IPS-20b (cell line): Measurements from ENCODE around the gene MTERF1.
A peak's percentile ranks its signal among the peaks of the same experiment; 100 is the strongest.

ENCODE experiments used
- H3K27ac ChIP-seq: one replicate; pipeline ENCODE4 v1.5.1; 2013; ENCODE audit warnings: low read length
- H3K27me3 ChIP-seq: 2 replicates; pipeline ENCODE4 v1.6.1; 2013; ENCODE audit warnings: mild to moderate bottlenecking, low read length, inconsistent platforms; ENCODE audit not compliant: insufficient read depth
- H3K36me3 ChIP-seq: 2 replicates; pipeline ENCODE4 v1.6.1; 2013; ENCODE audit warnings: low read depth, mild to moderate bottlenecking, inconsistent platforms, low read length, moderate library complexity; ENCODE audit not compliant: insufficient read depth
- H3K4me1 ChIP-seq: 2 replicates; pipeline ENCODE4 v1.6.1; 2013; ENCODE audit warnings: mild to moderate bottlenecking, control low read depth, inconsistent platforms, low read length, moderate library complexity; ENCODE audit not compliant: insufficient read depth
- H3K4me3 ChIP-seq: 2 replicates; pipeline ENCODE4 v1.5.1; 2013; ENCODE audit warnings: mild to moderate bottlenecking, low read length, inconsistent platforms
- H3K9ac ChIP-seq: 2 replicates; pipeline ENCODE4 v1.6.1; 2013; ENCODE audit warnings: low read depth, mild to moderate bottlenecking, inconsistent platforms, low read length, moderate library complexity
- H3K9me3 ChIP-seq: 2 replicates; pipeline ENCODE4 v1.6.1; 2013; ENCODE audit warnings: mild to moderate bottlenecking, low read depth, low read length, inconsistent platforms; ENCODE audit not compliant: insufficient read depth

MTERF1 gene, protein sequence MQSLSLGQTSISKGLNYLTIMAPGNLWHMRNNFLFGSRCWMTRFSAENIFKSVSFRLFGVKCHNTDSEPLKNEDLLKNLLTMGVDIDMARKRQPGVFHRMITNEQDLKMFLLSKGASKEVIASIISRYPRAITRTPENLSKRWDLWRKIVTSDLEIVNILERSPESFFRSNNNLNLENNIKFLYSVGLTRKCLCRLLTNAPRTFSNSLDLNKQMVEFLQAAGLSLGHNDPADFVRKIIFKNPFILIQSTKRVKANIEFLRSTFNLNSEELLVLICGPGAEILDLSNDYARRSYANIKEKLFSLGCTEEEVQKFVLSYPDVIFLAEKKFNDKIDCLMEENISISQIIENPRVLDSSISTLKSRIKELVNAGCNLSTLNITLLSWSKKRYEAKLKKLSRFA

DNA sequence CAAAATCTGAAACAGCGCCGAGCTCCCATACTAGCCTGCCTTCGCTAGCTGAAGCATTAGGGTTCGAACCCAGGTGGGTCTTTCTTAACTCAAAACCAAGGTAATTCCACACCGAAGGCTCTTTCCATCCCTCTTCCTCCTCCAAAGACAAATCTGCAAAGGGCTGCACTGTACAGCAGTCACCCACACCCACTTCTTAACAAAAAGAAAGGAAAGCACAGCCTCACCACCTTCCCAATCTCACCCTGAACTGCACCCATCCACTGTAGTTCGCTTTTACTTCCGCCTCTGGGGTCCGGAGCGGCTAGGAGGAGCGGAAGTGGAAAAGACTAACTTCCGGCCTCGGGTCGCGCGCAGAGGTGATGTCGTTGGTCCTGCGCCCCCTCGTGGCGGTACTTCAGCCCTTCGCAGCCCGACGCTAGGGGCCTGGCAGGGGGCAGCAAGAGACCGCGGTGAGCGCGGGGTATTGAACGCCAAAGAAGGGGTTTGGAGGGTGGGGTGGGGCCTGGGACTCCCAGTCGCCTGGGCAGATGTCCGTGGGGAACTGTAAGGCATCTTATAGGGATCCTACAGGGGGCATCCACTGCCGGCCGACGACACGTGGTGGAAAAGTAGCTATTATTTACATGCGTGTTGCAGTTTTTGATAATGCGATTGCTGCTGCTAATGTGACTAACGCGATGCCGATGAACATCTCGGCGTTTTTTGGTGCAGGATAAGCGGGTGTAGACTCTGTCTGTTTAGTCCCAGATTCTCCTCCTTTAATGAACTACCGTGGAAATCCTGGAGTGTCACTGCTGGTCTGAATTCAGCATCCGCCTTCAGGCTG lies at the start of gene MTERF1:
TSS of gene MTERF1 (minus strand) at position 290 of the 829 bp plus-strand sequence. CDS start 619 bp downstream, outside the sequence.
- Histone ChIP-seq H3K36me3 (peaks cover 14% of the 10 kb centered on the region), H3K4me1 (0 out of 2 replicates have a peak, but pooled peaks cover 5% of the 10 kb centered on the region), H3K4me3 (peak within 1 kb of the TSS; percentile 93), H3K9me3 (no peaks in the 10 kb centered on the region), H3K27me3 (no peaks in the 10 kb centered on the region), H3K9ac (peak within 1 kb of the TSS; percentile 91), H3K27ac (peak within 1 kb of the TSS; percentile 26)

DNA sequence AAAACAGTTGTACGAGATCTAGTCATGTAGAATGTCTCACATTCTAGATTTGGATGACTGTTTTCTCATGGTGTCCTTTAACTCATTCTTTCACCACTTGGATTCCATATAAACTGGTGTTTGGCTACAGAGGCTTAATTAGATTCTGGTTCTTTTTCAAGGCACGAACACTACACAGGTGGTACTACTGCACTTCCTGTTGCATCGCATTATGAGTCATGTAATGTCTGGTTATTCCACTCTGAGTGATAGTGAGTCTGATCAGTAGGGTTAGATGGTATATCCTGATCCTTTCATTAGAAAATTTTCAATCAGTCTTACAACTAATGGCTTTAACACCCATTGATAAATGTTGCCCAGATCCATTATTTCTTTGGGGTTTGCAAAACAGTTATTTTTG lies 49.0 kb upstream of the MTERF1 start:
- Histone ChIP-seq H3K27me3 (no peaks in the 10 kb centered on the region), H3K27ac (no peak overlapping the region), H3K36me3 (no peaks in the 10 kb centered on the region), H3K9ac (no peak overlapping the region), H3K4me1 (no peaks in the 10 kb centered on the region), H3K9me3 (no peaks in the 10 kb centered on the region), H3K4me3 (no peak overlapping the region)

DNA sequence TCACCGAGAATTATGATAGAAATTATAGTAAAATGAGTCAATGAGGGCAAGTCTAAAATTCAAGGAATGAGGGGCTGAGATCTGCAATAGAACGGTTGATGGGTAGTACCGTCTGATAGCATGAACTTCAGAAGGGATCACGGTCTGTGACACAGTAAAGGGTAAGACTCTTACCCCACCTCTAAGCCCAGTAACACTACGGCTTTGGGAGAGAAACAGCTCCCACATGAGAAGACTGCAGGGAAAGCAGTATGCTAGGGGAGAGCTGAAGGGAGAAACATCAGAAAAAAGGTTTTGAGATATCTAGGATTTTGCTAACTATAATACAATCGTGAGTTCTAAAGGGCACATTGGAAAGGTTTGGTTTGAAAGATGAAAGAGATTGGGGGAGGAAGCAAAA lies 47.4 kb upstream of the MTERF1 start:
- Histone ChIP-seq H3K9ac (no peak overlapping the region), H3K4me1 (no peaks in the 10 kb centered on the region), H3K36me3 (no peaks in the 10 kb centered on the region), H3K27me3 (no peaks in the 10 kb centered on the region), H3K27ac (no peak overlapping the region), H3K9me3 (no peaks in the 10 kb centered on the region), H3K4me3 (no peak overlapping the region)

DNA sequence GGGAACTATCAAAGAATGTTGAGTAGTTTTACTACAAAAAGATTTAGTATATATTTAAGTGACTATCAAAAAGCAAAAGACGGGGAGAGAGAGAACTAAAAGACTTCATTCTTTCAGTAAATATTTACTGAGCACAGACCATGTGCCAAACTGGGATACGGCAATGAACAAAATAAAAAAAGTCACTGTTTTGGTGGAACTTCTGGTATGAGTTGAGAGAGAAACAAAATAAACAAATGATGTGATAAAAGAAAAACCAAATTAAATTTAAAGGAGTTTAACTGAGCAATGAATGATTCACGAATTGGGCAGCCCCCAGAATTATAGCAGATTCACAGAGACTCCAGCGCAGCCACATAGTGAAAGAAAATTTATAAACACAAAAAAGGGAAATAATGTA lies 42.4 kb upstream of the MTERF1 start:
- Histone ChIP-seq H3K27me3 (no peaks in the 10 kb centered on the region), H3K36me3 (no peaks in the 10 kb centered on the region), H3K9me3 (no peaks in the 10 kb centered on the region), H3K27ac (no peak overlapping the region), H3K9ac (no peak overlapping the region), H3K4me1 (no peaks in the 10 kb centered on the region), H3K4me3 (no peak overlapping the region)

DNA sequence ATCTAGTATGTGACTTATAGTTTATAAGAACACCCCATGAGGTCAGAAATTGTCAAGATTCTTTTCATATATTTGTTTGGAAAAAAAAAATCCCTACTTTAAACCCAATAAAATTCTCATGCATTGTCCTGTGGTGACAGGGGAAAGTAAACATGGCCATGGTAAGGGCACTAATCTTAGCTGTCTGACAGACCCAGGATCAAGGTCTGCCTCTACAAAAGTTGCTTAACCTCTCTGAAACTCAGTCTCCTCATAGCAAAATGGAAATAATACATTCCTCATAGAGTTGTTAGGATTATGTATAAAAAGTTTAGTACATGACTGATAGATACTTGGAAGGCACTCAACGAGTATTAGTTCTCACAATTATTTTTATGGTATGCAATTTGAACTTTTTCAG lies 37.9 kb upstream of the MTERF1 start:
- H3K4me1 ChIP-seq, result no peaks in the 10 kb centered on the region
- H3K4me3 ChIP-seq, result no peak overlapping the region
- no peak overlapping the region for H3K9ac ChIP-seq
- H3K27ac ChIP-seq, result no peak overlapping the region
- no peaks in the 10 kb centered on the region for H3K36me3 ChIP-seq
- no peaks in the 10 kb centered on the region for H3K9me3 ChIP-seq
- no peaks in the 10 kb centered on the region for H3K27me3 ChIP-seq

DNA sequence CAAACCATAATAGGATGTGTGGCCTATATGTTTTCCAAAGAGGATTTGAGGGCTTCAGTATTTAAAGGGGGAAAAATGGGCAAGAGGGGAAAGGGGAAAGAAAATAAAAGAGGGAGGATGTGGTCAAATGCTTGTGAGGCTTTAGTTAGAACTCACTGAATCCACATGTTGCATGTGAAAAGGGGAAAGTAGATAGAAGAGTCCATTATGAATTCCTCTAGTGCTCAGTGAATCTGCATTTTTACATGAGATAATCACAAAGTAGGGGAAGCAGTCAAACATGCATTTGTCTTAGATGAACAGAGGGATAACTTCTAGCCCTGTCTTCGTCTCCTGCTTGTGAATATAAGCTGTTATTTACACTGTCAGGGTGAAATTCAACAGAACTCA lies 35.5 kb upstream of the MTERF1 start:
- Histone ChIP-seq H3K27me3 (no peaks in the 10 kb centered on the region), H3K4me3 (no peak overlapping the region), H3K4me1 (no peaks in the 10 kb centered on the region), H3K27ac (no peak overlapping the region), H3K36me3 (no peaks in the 10 kb centered on the region), H3K9ac (no peak overlapping the region), H3K9me3 (no peaks in the 10 kb centered on the region)

DNA sequence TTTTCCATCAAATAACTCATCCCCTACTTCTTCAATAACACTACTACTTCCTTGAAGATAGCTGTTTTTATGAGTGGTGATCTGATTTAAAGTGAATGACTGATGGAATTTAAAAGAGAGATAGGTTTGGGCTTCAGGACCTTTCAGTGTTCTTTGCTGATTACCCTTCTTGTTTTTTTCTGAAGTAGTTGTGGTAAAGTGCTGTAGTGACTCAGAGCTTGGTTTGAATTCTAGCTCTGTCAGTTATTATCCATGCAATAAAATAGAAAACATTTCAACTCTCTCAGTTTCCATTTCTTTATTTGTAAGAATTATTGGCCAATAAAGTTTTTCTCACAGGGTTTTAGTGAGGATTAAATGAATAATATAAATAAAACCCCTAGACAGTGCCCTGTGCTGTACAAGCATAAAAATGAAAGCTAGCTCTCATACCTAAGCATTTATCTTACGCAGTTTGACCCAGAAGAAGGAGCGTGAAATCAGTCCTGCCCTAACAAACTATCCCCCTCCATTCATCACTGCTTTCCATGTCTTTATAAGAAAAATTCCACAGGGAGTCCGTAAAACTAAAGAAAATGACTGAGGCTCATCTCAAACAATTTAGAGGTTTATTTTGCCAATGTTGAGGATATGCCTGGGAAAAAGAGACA lies 35.0 kb upstream of the MTERF1 start:
- no peak overlapping the region for H3K9ac ChIP-seq
- no peaks in the 10 kb centered on the region for H3K27me3 ChIP-seq
- H3K36me3 ChIP-seq, result no peaks in the 10 kb centered on the region
- no peaks in the 10 kb centered on the region for H3K9me3 ChIP-seq
- no peak overlapping the region for H3K4me3 ChIP-seq
- no peak overlapping the region for H3K27ac ChIP-seq
- H3K4me1 ChIP-seq, result no peaks in the 10 kb centered on the region

DNA sequence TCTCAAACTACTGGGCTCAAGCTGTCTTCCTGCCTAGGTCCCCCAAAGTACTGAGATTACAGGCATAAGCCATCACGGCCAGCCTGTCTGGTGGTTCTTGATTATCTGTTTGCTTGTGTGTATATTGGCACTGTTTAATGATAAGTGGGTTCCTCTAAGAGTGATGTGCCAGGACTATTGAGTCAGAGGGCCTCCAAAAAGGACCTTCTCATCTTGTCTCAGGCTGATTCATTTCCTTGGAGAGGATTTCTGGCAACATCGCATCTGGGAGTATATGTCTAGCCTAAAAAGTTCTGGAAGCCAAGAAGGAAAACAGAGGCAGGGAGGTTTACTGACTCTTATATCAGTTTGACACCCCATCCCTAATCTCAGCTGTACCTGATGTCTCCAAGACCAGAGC lies 33.1 kb upstream of the MTERF1 start:
- Histone ChIP-seq H3K27ac (no peak overlapping the region), H3K4me3 (no peak overlapping the region), H3K4me1 (no peaks in the 10 kb centered on the region), H3K27me3 (no peaks in the 10 kb centered on the region), H3K9ac (no peak overlapping the region), H3K36me3 (no peaks in the 10 kb centered on the region), H3K9me3 (no peaks in the 10 kb centered on the region)

DNA sequence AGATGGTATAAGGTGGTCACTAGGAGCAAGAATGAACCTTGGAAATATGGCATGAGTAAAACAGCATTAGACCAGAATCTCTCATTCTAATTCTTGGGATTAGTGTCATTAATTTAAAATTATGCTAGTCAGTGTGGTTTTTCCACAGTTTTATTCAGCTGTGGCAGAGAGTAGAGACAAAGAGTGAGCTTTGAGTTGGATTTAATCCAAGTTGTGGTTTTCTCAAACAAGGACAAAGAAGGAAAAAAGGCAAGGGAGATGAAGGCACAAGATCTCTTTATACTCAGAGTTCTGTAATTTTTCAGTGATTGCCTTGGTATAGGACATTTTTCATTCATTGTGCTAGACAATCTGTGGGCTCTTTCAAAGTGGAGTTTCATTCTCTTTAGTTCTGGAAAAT lies 32.0 kb upstream of the MTERF1 start:
- H3K36me3 ChIP-seq, result no peaks in the 10 kb centered on the region
- no peak overlapping the region for H3K27ac ChIP-seq
- no peak overlapping the region for H3K9ac ChIP-seq
- H3K4me1 ChIP-seq, result no peaks in the 10 kb centered on the region
- H3K4me3 ChIP-seq, result no peak overlapping the region
- H3K9me3 ChIP-seq, result no peaks in the 10 kb centered on the region
- H3K27me3 ChIP-seq, result no peaks in the 10 kb centered on the region

DNA sequence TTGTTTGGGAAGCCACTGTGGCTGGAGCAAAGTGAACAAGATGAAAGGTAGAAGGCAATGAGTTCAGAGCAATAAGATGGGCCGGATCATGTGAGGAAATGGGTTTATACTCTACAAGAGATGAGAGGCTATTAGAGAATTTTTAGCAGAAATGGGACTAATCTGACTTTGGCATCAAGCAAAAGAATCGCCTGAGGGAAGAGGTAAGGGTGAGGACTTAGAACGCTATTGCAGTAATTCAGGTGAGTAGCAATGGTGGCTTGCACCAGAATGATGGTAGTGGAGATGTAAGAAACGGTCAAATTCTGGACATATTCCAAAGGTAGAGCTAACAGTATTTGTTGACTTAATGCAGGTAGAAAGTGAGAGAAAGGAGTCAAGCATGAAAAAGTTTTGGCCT lies 30.6 kb upstream of the MTERF1 start:
- H3K36me3 ChIP-seq, result no peaks in the 10 kb centered on the region
- H3K9me3 ChIP-seq, result no peaks in the 10 kb centered on the region
- no peak overlapping the region for H3K9ac ChIP-seq
- H3K4me3 ChIP-seq, result no peak overlapping the region
- no peaks in the 10 kb centered on the region for H3K27me3 ChIP-seq
- no peak overlapping the region for H3K27ac ChIP-seq
- no peaks in the 10 kb centered on the region for H3K4me1 ChIP-seq

DNA sequence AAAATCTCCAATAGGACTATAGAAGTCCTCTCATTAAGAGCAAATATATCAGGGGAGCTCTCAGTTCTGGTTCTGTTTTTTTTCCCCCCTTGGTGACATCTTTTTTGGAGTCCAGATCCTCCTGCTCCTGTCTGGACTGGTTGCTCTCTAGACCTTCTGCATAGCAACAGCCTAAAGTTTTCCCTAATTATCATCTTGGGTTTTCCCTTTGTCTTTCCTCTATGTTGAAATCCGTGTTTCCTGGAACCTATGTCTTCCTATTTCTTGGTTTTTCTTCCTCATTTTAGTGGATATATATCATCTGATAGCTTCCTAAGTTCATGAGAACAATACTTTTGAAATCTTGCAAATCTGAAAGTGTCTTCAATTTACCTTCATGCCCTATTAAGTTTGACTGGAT lies 29.7 kb upstream of the MTERF1 start:
- H3K9ac ChIP-seq, result no peak overlapping the region
- H3K4me3 ChIP-seq, result no peak overlapping the region

More for the DNA sequence above, 29.7 kb upstream of the MTERF1 start:
- no peaks in the 10 kb centered on the region for H3K36me3 ChIP-seq
- H3K27me3 ChIP-seq, result no peaks in the 10 kb centered on the region
- no peaks in the 10 kb centered on the region for H3K4me1 ChIP-seq
- H3K27ac ChIP-seq, result no peak overlapping the region
- H3K9me3 ChIP-seq, result no peaks in the 10 kb centered on the region
